Activated T-helper 1 cell treated with Interleukin-2 at 50 U/mL for 16 hours (primary cell): ENCODE measurements around the gene COL6A1.
"Not testable (repeated sequence)": the region's sequence is repeated elsewhere in the genome, so short reads cannot be mapped to it uniquely, and the experiment has no call there.

Experiments
- DNase-seq: peaks from one replicate; pipeline ENCODE4 v3.0.0-alpha.2; 2020; ENCODE audit warnings: low read depth

COL6A1 gene

GRCh38 chr21:45947296-45947695 is 34.3 kb upstream of the COL6A1 start:
- no peak for DNase-seq

GRCh38 chr21:45947716-45948255 is 33.8 kb upstream of the COL6A1 start:
- DNase-seq = no peak

GRCh38 chr21:45948576-45949141 is 32.9 kb upstream of the COL6A1 start:
- no peak for DNase-seq

DNA sequence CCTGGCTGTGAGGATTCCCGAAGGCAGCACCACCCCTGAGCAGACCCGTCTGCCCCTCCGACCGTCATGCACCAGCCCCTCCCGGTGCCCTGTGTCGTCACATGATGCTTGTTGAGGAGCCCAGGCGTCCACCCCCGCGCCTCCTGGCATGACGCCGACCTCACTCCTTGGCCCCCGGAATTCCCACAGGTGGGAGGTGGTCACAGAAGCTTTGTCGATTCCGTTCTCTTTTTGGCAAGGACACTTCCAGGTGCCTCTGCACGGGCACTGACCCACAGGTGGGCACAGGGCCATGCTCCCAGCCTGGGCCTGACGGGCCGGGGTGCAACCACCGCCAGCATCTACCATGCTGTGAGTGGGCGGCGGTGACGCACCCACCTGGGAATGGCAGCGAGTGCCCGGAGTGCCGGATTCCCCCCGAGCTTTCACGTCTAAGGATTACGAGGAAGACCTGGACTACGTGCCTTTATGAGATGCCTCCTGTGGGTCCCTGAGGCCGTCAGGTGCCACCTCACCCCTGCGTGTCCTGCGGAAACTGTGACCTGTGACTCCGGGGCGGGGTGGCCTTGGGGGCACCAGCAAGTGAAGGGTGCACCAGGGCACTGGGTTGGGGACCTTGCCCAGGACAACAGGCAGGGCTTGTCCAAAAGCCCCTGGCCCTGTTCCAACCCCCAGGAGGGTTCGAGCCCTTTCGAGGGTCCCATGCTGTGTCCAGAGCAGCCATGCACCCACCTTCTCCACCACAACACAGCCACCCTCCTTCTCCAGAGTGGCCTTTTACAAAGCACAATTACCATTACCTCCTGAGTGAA is 31.4 kb upstream of the COL6A1 start:
- DNase-seq = no peak

GRCh38 chr21:45950740-45951515 is 30.6 kb upstream of the COL6A1 start:
- no peak for DNase-seq

DNA sequence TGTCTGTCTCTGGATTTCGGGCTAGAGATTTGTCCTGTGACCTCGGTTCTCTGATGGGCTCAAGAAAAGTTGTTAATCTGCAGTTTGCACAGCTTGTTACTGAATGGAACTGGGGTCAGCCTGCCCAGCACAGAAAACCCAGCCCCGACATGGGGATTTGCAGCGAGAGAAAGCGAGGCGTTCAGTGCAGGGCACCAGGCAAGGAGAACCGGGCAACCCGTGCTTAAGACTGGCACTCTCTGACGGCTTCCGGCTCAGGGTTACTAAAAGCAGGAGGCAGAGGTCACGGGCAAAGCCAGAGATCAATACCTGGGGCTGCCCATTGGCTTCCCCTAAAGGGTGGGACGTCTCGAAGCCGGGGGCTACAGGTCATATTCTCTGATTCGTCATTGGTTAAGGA is 29.9 kb upstream of the COL6A1 start:
- DNase-seq = no peak

DNA sequence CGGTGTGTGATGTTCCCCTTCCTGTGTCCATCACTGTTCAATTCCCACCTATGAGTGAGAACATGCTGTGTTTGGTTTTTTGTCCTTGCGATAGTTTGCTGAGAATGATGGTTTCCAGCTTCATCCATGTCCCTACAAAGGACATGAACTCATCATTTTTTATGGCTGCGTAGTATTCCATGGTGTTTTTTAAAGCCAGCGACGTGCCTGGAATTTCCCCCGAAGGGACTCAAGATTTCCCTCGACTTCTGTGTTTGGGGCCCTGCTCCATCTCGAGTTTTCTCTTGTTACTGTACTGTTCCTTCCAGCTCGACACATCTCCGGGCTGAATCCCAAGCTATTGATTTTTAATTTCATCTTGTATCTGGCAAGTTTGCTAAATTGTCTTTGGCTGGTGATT is 29.0 kb upstream of the COL6A1 start:
- DNase-seq = not testable (repeated sequence)

DNA sequence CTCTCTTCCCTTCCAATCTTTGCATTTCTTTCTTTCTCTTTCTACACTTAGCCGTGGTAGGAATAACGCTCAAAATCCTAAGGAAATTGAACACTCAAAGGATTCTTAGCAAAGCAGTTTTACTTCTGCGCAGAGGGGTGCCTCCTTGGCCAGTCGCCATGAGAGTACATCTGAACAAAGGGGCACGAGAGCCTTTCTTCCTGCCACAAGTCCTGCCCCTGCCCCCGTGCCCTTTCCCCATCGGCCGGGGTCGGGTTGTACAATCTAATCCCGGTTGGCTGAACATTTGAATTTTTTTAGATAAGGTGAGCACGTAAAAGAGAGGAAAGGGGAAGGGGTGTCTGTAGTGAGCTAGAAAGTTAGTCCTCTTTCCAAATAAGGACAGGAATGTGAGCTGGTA is 28.6 kb upstream of the COL6A1 start:
- no peak for DNase-seq

- DNase-seq = no peak
These were observed 27.3 kb upstream of the COL6A1 start for GRCh38 chr21:45954261-45954660.

GRCh38 chr21:45954921-45955320 is 26.6 kb upstream of the COL6A1 start:
- no peak for DNase-seq

GRCh38 chr21:45957551-45957950 is 24.0 kb upstream of the COL6A1 start:
- DNase-seq = no peak

DNA sequence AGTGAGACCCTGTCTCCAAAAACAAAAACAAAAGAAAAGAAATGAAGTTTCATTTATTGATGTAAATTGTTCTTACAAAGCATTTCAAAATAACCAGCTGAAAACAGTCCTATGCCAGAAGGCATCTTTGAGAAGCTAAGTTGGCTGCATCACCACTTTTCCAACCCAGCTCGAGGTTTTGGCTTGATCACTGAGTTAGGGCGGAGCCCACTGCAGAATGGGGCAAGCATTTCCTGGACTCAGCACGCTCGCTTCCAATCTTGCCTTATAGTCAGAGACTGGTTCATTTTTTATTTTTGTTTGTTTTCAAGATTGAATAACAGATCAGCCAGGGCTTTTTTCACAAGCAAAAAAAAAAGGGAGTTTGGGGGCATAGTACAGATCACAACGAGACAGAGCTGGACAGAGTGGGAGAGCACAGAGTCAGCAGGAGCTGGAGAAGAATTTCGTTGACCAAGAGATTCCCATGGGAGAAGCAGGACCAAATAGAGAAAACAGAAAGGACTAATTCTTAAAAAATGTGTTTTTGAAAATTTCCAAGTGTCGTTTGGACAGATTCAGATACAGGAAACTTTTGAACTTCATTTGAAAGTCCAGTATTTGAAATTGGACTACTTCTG is 23.5 kb upstream of the COL6A1 start:
- DNase-seq = no peak

- DNase-seq = no peak
These were observed 22.4 kb upstream of the COL6A1 start for GRCh38 chr21:45959182-45959581.

DNA sequence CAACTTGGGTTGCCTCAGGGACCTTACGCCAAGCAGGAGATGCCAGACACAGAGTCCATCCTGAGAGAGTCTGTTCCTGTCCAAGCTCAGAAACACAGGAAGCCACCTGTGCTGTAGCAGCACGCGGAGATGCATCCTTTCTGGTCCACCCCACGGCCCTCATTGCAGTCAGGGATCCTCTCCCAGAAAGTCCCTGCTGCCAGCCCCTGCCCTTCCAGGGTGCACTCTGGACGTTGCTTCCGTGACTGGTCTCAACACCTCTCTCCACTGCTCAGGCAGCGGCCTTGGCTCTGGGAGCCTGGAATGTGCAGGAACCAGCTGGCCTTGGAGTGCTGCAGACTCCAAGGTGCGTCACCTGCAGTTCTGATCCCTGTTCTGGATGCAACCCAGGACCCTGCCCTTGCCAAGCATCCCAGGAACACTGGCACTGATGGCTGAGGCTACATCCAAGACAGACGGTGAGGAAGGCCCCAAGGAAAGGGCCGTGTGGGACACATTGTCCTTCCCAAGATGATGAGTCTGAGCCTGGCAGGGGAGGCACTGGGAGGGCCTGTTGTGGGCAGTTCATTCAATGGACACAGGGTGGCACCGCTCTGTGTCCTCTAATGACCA is 21.7 kb upstream of the COL6A1 start:
- no peak for DNase-seq

- not testable (repeated sequence) for DNase-seq
These were observed 20.2 kb upstream of the COL6A1 start for GRCh38 chr21:45961408-45961807.

GRCh38 chr21:45962531-45963231 is 18.9 kb upstream of the COL6A1 start:
- no peak for DNase-seq

- no peak for DNase-seq
These were observed 18.4 kb upstream of the COL6A1 start for GRCh38 chr21:45963232-45963570.

DNA sequence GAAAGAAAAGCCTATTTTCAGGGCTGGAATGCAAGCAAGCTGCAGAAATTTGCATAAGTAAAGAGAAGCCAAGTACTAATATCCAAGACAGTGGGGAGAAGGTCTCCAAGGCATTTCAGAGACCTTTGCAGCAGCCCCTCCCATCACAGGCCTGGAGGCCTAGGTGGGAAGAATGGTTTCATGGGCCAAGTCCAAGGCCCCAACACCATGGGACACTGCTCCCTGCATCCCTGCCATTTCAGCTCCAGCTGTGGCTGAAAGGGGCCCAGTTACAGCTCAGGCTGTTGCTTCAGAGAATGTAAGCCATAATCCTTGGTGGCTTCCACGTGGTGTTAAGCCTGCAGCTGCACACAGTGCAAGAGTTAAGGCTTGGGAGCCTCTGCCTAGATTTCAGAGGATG is 16.9 kb upstream of the COL6A1 start:
- no peak for DNase-seq

GRCh38 chr21:45965084-45965809 is 16.3 kb upstream of the COL6A1 start:
- DNase-seq = no peak

DNA sequence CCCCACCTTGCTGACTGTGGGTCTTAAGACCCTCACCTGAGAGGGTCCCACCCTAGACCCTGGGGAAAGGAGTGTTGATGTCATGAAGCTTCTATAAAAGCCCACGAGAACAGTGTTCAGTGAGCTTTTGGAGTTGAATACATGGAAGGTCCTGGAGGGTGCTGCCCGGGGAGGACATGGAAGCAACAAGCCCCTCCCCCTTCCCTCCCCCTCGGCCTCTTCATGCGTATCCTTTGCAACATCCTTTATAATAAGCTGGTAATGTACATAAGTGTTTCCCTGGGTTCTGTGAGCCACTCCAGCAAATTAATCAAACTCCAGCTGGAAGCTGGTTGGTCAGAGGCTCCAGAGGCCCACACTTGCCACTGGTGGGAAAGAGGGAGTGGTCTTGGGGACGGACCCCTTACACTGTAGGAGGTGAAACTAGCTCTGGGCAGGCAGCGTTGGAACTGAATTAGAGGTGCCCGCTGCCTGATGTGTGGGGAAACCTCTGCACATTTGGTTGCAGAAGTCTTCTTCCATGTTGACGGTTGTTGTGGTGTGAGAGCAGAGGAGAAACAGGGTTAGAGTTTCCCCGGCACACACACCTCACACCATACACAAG is 14.7 kb upstream of the COL6A1 start:
- no peak for DNase-seq
